Measurements from ENCODE around the gene HPD. TPM values are rescaled to one million over a fixed set of nuclear protein-coding genes. Genes with fewer than 3 reads are reported as not detected.

The HPD gene
- total RNA-seq, 1 donor from 2014 or later = 2.3 TPM

GRCh38 chr12:121805171-121806008, 53.3 kb downstream of the HPD start:
- DNase-seq (ENCODE audit: missing footprints) = no peak
- intact Hi-C loops (cut with DNase I) = no loop called here

GRCh38 chr12:121804417-121805111, 54.1 kb downstream of the HPD start:
- DNase-seq (ENCODE audit: missing footprints) (peak; percentile 74), ATAC-seq (no peak)
- intact Hi-C loops (cut with DNase I) = no loop called here

More at GRCh38 chr12:121805171-121806008, 53.3 kb downstream of the HPD start:
- ATAC-seq = no peak

- intact Hi-C loops (cut with DNase I) = no loop called here
- DNase-seq (ENCODE audit: missing footprints) (peak; percentile 87), ATAC-seq (peak; percentile 15)
These were observed 54.7 kb downstream of the HPD start, which contains the start of gene SETD1B for GRCh38 chr12:121803861-121804416. TSS of gene SETD1B (plus strand) at chr12:121804009. CDS start at chr12:121804738, 729 bp downstream.

GRCh38 chr12:121802843-121803698, 55.6 kb downstream of the HPD start:
- peak; percentile 41 for ATAC-seq
- intact Hi-C loops (cut with DNase I) = no loop called here

GRCh38 chr12:121802485-121802842, 56.2 kb downstream of the HPD start:
- intact Hi-C loops (cut with DNase I) = no loop called here
- ATAC-seq (no peak), DNase-seq (ENCODE audit: missing footprints) (no peak)

More at GRCh38 chr12:121802843-121803698, 55.6 kb downstream of the HPD start:
- peak; percentile 95 for DNase-seq (ENCODE audit: missing footprints)

GRCh38 chr12:121801595-121802484, 56.8 kb downstream of the HPD start:
- intact Hi-C loops (cut with DNase I) = no loop called here
- DNase-seq (ENCODE audit: missing footprints) (peak; percentile 56), ATAC-seq (no peak)

- peak; percentile 95 for DNase-seq (ENCODE audit: missing footprints)
- no peak for ATAC-seq
- intact Hi-C loops (cut with DNase I) = no loop called here
These were observed 57.7 kb downstream of the HPD start for GRCh38 chr12:121800694-121801594.

GRCh38 chr12:121799842-121800693, 58.6 kb downstream of the HPD start:
- intact Hi-C loops (cut with DNase I) = no loop called here

GRCh38 chr12:121799156-121799841, 59.4 kb downstream of the HPD start:
- ATAC-seq = peak; percentile 33
- peak; percentile 87 for DNase-seq (ENCODE audit: missing footprints)
- intact Hi-C loops (cut with DNase I) = no loop called here

More at GRCh38 chr12:121799842-121800693, 58.6 kb downstream of the HPD start:
- ATAC-seq = peak; percentile 58
- DNase-seq (ENCODE audit: missing footprints) = peak; percentile 97

GRCh38 chr12:121798787-121799155, 59.9 kb downstream of the HPD start:
- ATAC-seq (no peak), DNase-seq (ENCODE audit: missing footprints) (no peak)
- intact Hi-C loops (cut with DNase I) = no loop called here

GRCh38 chr12:121797937-121798786, 60.5 kb downstream of the HPD start:
- ATAC-seq (peak; percentile 5), DNase-seq (ENCODE audit: missing footprints) (peak; percentile 85)
- intact Hi-C loops (cut with DNase I) = no loop called here

- peak; percentile 48 for ATAC-seq
- intact Hi-C loops (cut with DNase I) = no loop called here
- peak; percentile 98 for DNase-seq (ENCODE audit: missing footprints)
These were observed 61.6 kb downstream of the HPD start for GRCh38 chr12:121796855-121797751.
